Endothelial cell of umbilical vein (primary cell): ENCODE data around the gene GRIK3. TPM values are rescaled to one million over a fixed set of nuclear protein-coding genes. Genes with fewer than 3 reads are reported as not detected.

Experiments used
- BruUV-seq: library from RNA; stranded (reverse); fragments of 400-500 nt; replicated peaks from 2 replicates; lab custom pipeline; 2021; lab: Mats Ljungman, UMichigan
- CTCF ChIA-PET: fragments of 300-600, 350-600 bp; sonication (Branson Sonifier 250); formaldehyde crosslinking; loops from one replicate; lab custom pipeline; 2021; ENCODE audit warnings: antibody characterized with exemption, inconsistent platforms; lab: Charles Lee
- POLR2A ChIA-PET: fragments of 300-600, 350-600 bp; sonication (Branson Sonifier 250); formaldehyde crosslinking; loops from one replicate; lab custom pipeline; 2021; ENCODE audit warnings: antibody characterized with exemption, inconsistent platforms; lab: Charles Lee
- DNase-seq: peaks from one replicate; pipeline ENCODE4 v3.0.0-alpha.2; 2011; ENCODE audit warnings: low read depth, low spot score
- FAIRE-seq: peaks from 2 replicates; lab custom pipeline; 2011; peaks lifted over from hg19 to GRCh38; lab: Jason Lieb, UNC
- H2AFZ ChIP-seq: 2 replicates; pipeline ENCODE4 v1.6.0; 2012; ENCODE audit warnings: low read depth, low read length, control low read depth, inconsistent platforms
- H3K27ac ChIP-seq: 2 replicates; pipeline ENCODE4 v1.5.1; 2011; ENCODE audit warnings: low read depth, mild to moderate bottlenecking, control low read depth, low read length, moderate library complexity; ENCODE audit not compliant: insufficient read depth
- H3K27me3 ChIP-seq, 2 experiments: 2 replicates each; pipeline versions ENCODE4 v1.6.0 to v1.6.1; 2011; ENCODE audit warnings: low read length in 2 of 2, mixed read lengths in 1 of 2; ENCODE audit not compliant: control insufficient read depth in 2 of 2, insufficient read depth in 2 of 2
- H3K36me3 ChIP-seq, 2 experiments: 2 replicates in 1 of 2; 3 replicates in 1 of 2; pipeline ENCODE4 v1.5.1; 2011; ENCODE audit warnings: low read length in 2 of 2, mild to moderate bottlenecking in 1 of 2, moderate library complexity in 1 of 2; ENCODE audit not compliant: control insufficient read depth in 2 of 2, insufficient read depth in 2 of 2; ENCODE audit errors: extremely low read depth in 1 of 2
- H3K4me1 ChIP-seq: 3 replicates; pipeline ENCODE4 v1.5.1; 2011; ENCODE audit warnings: mild to moderate bottlenecking, low read length; ENCODE audit not compliant: control insufficient read depth, insufficient read depth; ENCODE audit errors: extremely low read depth
- H3K4me2 ChIP-seq: 2 replicates; pipeline ENCODE4 v1.6.1; 2011; ENCODE audit warnings: low read length, control low read depth, mixed read lengths; ENCODE audit not compliant: insufficient read depth
- H3K4me3 ChIP-seq, 3 experiments: fragments of 200-600 bp in 1 of 3; sonication (generic), shearing (Covaris generic) in 1 of 3; replicated peaks in 1 of 3; 2 replicates each; pipeline ENCODE4 v1.5.1; 2011 to 2016; ENCODE audit warnings: control low read depth in 3 of 3, low read length in 3 of 3, mild to moderate bottlenecking in 2 of 3, inconsistent platforms in 1 of 3, low read depth in 1 of 3, moderate library complexity in 1 of 3; ENCODE audit not compliant: insufficient read depth in 1 of 3
- H3K79me2 ChIP-seq: 2 replicates; pipeline ENCODE4 v1.6.0; 2012; ENCODE audit warnings: low read length, inconsistent platforms; ENCODE audit not compliant: control insufficient read depth, insufficient read depth
- H3K9ac ChIP-seq: replicated peaks from 2 replicates; pipeline ENCODE3; 2011; ENCODE audit warnings: low read length, control low read depth; ENCODE audit not compliant: insufficient read depth; ENCODE audit errors: extremely low read depth
- H3K9me1 ChIP-seq: replicated peaks from 3 replicates; pipeline ENCODE4 v1.6.0; 2011; ENCODE audit warnings: mild to moderate bottlenecking, low read length; ENCODE audit not compliant: control insufficient read depth, insufficient read depth; ENCODE audit errors: extremely low read depth
- H3K9me3 ChIP-seq: replicated peaks from 2 replicates; pipeline ENCODE4 v1.5.1; 2012; ENCODE audit warnings: low read length, inconsistent platforms; ENCODE audit not compliant: control insufficient read depth, insufficient read depth
- H4K20me1 ChIP-seq: replicated peaks from 2 replicates; pipeline ENCODE3; 2011; ENCODE audit warnings: mild to moderate bottlenecking, low read length; ENCODE audit not compliant: control insufficient read depth, insufficient read depth; ENCODE audit errors: extremely low read depth
- CTCF ChIP-seq, 2 donors: IDR thresholded peaks; 1 replicate in 1 of 2; 2 replicates in 1 of 2; pipeline ENCODE4 v1.5.1; 2011; ENCODE audit warnings: low read length in 2 of 2, mild to moderate bottlenecking in 2 of 2, moderate library complexity in 2 of 2, control low read depth in 1 of 2, inconsistent platforms in 1 of 2, low read depth in 1 of 2; ENCODE audit not compliant: insufficient read depth in 1 of 2; ENCODE audit errors: extremely low read depth in 1 of 2
- EZH2 ChIP-seq: IDR thresholded peaks from 2 replicates; pipeline ENCODE4 v1.6.1; 2012; ENCODE audit warnings: borderline replicate concordance, low read depth, mild to moderate bottlenecking, moderate library complexity, low read length, inconsistent platforms; ENCODE audit not compliant: severe bottlenecking
- FOS ChIP-seq: IDR thresholded peaks from 2 replicates; pipeline ENCODE4 v1.6.1; 2011; ENCODE audit warnings: mild to moderate bottlenecking, low read length, moderate library complexity, borderline replicate concordance; ENCODE audit not compliant: insufficient read depth
- GATA2 ChIP-seq: IDR thresholded peaks from 2 replicates; pipeline ENCODE4 v1.7.0; 2011; ENCODE audit warnings: low read depth, mild to moderate bottlenecking, moderate library complexity, mixed read lengths, low read length; ENCODE audit not compliant: insufficient read length, insufficient read depth
- JUN ChIP-seq: IDR thresholded peaks from 2 replicates; pipeline ENCODE4 v1.6.1; 2011; ENCODE audit warnings: borderline replicate concordance, low read depth; ENCODE audit not compliant: insufficient read length, insufficient read depth
- MAX ChIP-seq: IDR thresholded peaks from 2 replicates; pipeline ENCODE4 v1.6.1; 2011; ENCODE audit not compliant: insufficient read depth, insufficient read length
- MYC ChIP-seq: IDR thresholded peaks from one replicate; pipeline ENCODE4 v1.6.1; 2011; ENCODE audit warnings: mild to moderate bottlenecking, low read depth, low read length
- POLR2A ChIP-seq: IDR thresholded peaks from 2 replicates; pipeline ENCODE4 v1.6.1; 2012; ENCODE audit warnings: low read depth, mild to moderate bottlenecking, control low read depth, low read length
- POLR2AphosphoS5 ChIP-seq: IDR thresholded peaks from 2 replicates; pipeline ENCODE4 v1.6.1; 2012; ENCODE audit warnings: low read depth, mild to moderate bottlenecking, control low read depth, low read length, moderate library complexity; ENCODE audit not compliant: insufficient read depth
- dilution Hi-C: fragments of 300-500 bp; cut with MboI; formaldehyde crosslinking; loops from one replicate; pipeline ENCODE4 v1.15.0; 2019; ENCODE audit warnings: low sequenced_read_pairs; ENCODE audit not compliant: extremely low pct_ligation_motif_present
- intact Hi-C: fragments of 100-400 bp; cut with micrococcal nuclease; formaldehyde crosslinking; loops from one replicate; pipeline ENCODE4 v1.10.0; 2022
- polyA plus RNA-seq, 4 experiments: library from polyadenylated mRNA; depleted of rRNA in 3 of 4; stranded (reverse) in 3 of 4; unstranded in 1 of 4; fragments of >200 nt; gene quantifications; 2 replicates each; pipeline versions ENCODE4 v1.2.1 to v1.2.3, GENCODE V29; 2011 to 2012; ENCODE audit warnings: missing spikeins in 1 of 4
- total RNA-seq: library from RNA; stranded (reverse); gene quantifications from 2 replicates; pipeline ENCODE4 v1.2.3, GENCODE V29; 2021

The GRIK3 gene
- total and polyA plus RNA-seq, 2 donors (not counting 3 experiments of a cell fraction or from before 2014, with no cell fraction given): not detected

GRCh38 chr1:36851595-36851994, 182.7 kb downstream of the GRIK3 start:
- dilution Hi-C loops (no loop called here), intact Hi-C loops (no loop called here)
- no peaks in the 10 kb centered on the region for H3K9me1 ChIP-seq
- no peak overlapping the region for H3K27ac ChIP-seq
- H3K4me2 ChIP-seq: no peak overlapping the region
- no peaks in the 10 kb centered on the region for H3K4me1 ChIP-seq
- H3K27me3 ChIP-seq: no peaks in the 10 kb centered on the region
- no peaks in the 10 kb centered on the region for H3K79me2 ChIP-seq
- no peaks in the 10 kb centered on the region for H3K36me3 ChIP-seq
- no peak overlapping the region for H2AFZ ChIP-seq
- H3K9ac ChIP-seq: no peak overlapping the region
- CTCF ChIA-PET: no interaction called here
- H4K20me1 ChIP-seq: no peaks in the 10 kb centered on the region
- TF ChIP-seq FOS (no peak), MYC (no peak), GATA2 (no peak), POLR2AphosphoS5 (no peak), CTCF (IDR thresholded peaks at IDR 0.05; ENCODE audit: extremely low read depth in 1 of 2, insufficient read depth in 1 of 2, low read depth in 1 of 2, low read length in 2 of 2) (no peak), EZH2 (no peak), JUN (no peak), POLR2A (no peak), MAX (no peak)
- no TSS peak for BruUV-seq
- DNase-seq: no peak
- no peak overlapping the region for H3K4me3 ChIP-seq
- no peak for FAIRE-seq
- H3K9me3 ChIP-seq: no peaks in the 10 kb centered on the region
- POLR2A ChIA-PET: no interaction called here
